HG03460 (cell line): Measurements from ENCODE around the gene KRT37.

ENCODE experiments used
- ATAC-seq: cut with Tn5 transposase; IDR thresholded peaks from one replicate; pipeline ENCODE4 v1.9.1; 2021; ENCODE audit not compliant: unreplicated experiment

The KRT37 gene

GRCh38 chr17:41424111-41424635 lies at the start of gene KRT37:
TSS of gene KRT37 (minus strand) at chr17:41424585. CDS start at chr17:41424523, 62 bp downstream.
- ATAC-seq = no peak

GRCh38 chr17:41468346-41468745 lies 44.0 kb upstream of the KRT37 start:
- ATAC-seq = no peak

- ATAC-seq = no peak
Measured at GRCh38 chr17:41467561-41467960, 43.2 kb upstream of the KRT37 start.

- no peak for ATAC-seq
Measured at GRCh38 chr17:41466988-41467387, 42.6 kb upstream of the KRT37 start, which contains the start of gene KRT32. TSS of gene KRT32 (minus strand) at chr17:41467386. CDS start at chr17:41467325, 61 bp downstream.

- ATAC-seq = no peak
Measured at GRCh38 chr17:41464682-41465081, 40.3 kb upstream of the KRT37 start.

GRCh38 chr17:41464173-41464572 lies 39.8 kb upstream of the KRT37 start:
- ATAC-seq = no peak

GRCh38 chr17:41463746-41464145 lies 39.4 kb upstream of the KRT37 start:
- ATAC-seq = no peak

GRCh38 chr17:41462705-41463104 lies 38.3 kb upstream of the KRT37 start:
- no peak for ATAC-seq

- ATAC-seq = no peak
Measured at GRCh38 chr17:41457676-41458075, 33.3 kb upstream of the KRT37 start.

- no peak for ATAC-seq
Measured at GRCh38 chr17:41456204-41456603, 31.8 kb upstream of the KRT37 start.

- ATAC-seq = no peak
Measured at GRCh38 chr17:41455236-41455635, 30.9 kb upstream of the KRT37 start.

- no peak for ATAC-seq
Measured at GRCh38 chr17:41453066-41453465, 28.7 kb upstream of the KRT37 start.

- no peak for ATAC-seq
Measured at GRCh38 chr17:41452281-41452680, 27.9 kb upstream of the KRT37 start.

- ATAC-seq = no peak
Measured at GRCh38 chr17:41451154-41451728, 26.9 kb upstream of the KRT37 start.

GRCh38 chr17:41449008-41449407 lies 24.6 kb upstream of the KRT37 start:
- no peak for ATAC-seq

GRCh38 chr17:41448506-41448905 lies 24.1 kb upstream of the KRT37 start:
- ATAC-seq = no peak

- no peak for ATAC-seq
Measured at GRCh38 chr17:41446806-41447205, 22.4 kb upstream of the KRT37 start.

GRCh38 chr17:41444640-41445039 lies 20.3 kb upstream of the KRT37 start:
- no peak for ATAC-seq

GRCh38 chr17:41444186-41444585 lies 19.8 kb upstream of the KRT37 start:
- ATAC-seq = no peak

- ATAC-seq = no peak
Measured at GRCh38 chr17:41442739-41443138, 18.4 kb upstream of the KRT37 start.

- ATAC-seq = no peak
Measured at GRCh38 chr17:41440531-41441033, 16.2 kb upstream of the KRT37 start, which contains the start of gene KRT38. TSS of gene KRT38 (minus strand) at chr17:41440983. CDS start at chr17:41440921, 62 bp downstream.

- ATAC-seq = no peak
Measured at GRCh38 chr17:41439375-41439774, 15.0 kb upstream of the KRT37 start.

GRCh38 chr17:41437769-41438168 lies 13.4 kb upstream of the KRT37 start:
- no peak for ATAC-seq
